Dedifferentiated amniotic fluid mesenchymal stem cell (primary cell): ENCODE data around the gene AP4M1.
"Not testable (repeated sequence)": the region's sequence is repeated elsewhere in the genome, so short reads cannot be mapped to it uniquely, and the experiment has no call there.

Experiments
- DNase-seq: peaks from one replicate; pipeline ENCODE4 v3.0.0-alpha.2; 2016; ENCODE audit errors: extremely low spot score

Gene AP4M1

GRCh38 chr7:100107890-100108289, 6.4 kb downstream of the AP4M1 start:
- DNase-seq, result no peak

DNA sequence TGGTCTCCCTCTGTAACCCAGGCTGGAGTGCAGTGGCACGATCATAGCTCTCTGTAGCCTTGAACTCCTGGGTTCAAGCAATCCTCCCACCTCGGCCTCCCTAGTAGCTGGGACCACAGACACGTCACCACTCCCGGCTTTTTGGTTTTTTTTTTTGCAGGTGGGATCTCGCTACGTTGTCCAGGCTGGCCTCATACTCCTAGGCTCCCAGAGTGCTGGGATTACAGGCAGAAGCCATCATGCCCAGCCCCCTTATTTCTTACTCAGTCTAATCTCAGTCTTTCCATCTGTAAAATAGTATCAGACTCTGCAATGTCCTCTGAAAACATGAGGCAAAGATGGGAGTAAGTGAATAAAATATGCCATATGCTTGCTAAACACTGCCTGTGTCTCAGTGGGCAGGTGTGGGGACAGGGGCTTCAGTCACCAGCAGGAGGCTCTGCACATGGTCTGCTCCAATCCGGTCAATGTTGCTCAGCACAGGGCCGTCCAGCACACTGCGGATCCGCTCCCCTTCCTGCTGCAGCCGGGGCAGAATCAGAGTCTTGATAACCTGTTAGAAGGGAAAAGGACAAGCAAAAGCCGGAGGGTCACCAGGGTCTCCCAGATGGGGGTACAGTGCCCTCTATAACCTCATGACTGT, 8.2 kb downstream of the AP4M1 start:
- DNase-seq, result no peak

DNA sequence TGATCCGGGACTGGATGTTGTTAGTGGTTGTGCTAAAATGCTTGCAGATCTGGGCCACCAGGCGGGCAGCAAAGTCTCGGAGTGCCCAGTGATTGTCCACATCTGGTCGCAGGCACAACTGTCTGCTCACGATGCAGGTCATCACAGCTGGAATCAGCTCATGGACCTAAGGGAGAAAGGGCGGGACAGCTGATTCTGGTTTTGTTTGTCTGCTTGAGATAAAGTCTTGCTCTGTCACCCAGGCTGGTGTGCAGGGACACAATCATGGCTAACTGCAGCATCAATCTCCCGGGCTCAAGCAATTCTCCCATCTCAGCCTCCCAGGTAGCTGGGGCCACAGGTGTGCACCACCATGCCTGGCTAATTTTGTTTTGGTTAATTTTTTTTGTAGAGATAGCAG, 9.7 kb downstream of the AP4M1 start:
- no peak for DNase-seq

- DNase-seq, result no peak
These were observed 10.5 kb downstream of the AP4M1 start for GRCh38 chr7:100111914-100112313.

GRCh38 chr7:100115026-100115425, 13.6 kb downstream of the AP4M1 start:
- DNase-seq, result no peak

GRCh38 chr7:100118388-100119071, 17.1 kb downstream of the AP4M1 start:
- DNase-seq, result no peak

GRCh38 chr7:100119072-100119969, 17.9 kb downstream of the AP4M1 start, which contains the start of the genes CNPY4 and TAF6:
TSS of gene CNPY4 (plus strand) at chr7:100119634. CDS start at chr7:100119745, 111 bp downstream.
TSS of gene TAF6 (minus strand) at chr7:100119358. CDS start at chr7:100114209, 5,149 bp downstream.
- DNase-seq, result peak; percentile 94

DNA sequence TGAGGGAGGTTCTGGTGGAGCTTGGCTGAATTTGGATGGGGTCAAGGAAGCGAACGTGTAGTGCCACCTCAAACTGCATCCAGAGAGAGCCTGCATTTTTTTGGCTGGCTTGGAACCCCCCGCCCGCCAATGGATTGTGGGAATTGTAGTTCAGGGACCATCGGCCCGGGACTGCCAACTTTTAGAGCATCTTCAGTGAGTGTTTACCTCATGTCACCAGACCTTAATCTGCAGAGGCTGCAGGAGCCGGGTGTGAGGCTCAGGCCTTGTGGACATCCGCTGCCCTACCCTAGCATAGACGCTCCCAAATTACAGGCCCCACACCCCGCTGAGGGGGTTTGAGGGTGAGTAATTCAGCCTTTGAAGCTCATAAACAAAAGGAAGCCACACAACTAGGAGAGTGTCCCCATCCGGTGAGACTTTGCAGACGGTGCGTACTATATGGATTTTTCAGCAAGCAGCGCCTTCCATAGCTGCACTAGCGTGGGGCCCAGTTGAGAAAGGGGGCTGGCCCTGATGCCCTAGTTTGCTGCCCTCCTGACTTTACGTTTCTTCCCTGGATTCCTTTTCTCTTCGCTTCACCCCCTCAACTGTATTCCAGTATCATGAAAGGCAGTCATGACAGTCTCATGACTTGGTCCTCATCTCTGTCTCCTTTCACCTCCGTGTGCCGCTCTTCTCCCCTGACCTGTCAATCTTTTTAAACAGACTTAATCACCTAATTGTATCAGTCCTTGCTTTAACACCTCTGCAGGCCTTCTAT, 18.7 kb downstream of the AP4M1 start:
- peak; percentile 46 for DNase-seq

DNA sequence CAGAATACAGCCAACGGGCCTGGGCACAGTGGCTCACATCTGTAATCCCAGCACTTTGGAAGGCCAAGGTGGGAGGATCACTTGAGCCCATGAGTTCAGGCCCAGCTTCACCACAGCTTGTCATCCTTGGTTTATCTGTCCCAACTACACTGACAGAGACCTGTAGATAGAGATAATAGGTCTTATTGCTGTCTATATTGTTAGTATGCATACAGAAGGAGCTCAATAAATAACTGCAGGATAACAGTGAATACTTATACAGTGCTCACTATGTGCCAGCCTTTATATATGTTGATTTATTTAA, 19.2 kb downstream of the AP4M1 start:
- no peak for DNase-seq

DNA sequence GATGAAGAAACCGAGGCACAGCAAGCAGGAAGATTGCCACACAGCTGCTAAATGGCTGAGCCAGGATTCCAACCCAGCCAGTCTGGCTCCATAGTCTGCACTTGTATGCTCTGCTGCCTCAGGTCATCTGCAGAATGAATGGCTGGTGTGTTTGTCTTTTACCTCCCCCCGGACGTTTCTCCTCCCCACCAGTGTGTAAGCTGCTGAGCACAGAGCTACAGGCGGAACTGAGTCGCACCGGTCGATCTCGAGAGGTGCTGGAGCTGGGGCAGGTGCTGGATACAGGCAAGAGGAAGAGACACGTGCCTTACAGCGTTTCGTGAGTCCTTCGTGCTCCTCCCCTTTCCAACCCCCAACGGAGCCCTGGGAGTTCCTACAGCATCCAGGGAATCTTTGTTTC, 20.6 kb downstream of the AP4M1 start:
- DNase-seq, result no peak

- DNase-seq, result no peak
These were observed 21.1 kb downstream of the AP4M1 start for GRCh38 chr7:100122568-100122967.

GRCh38 chr7:100124301-100125230, 23.1 kb downstream of the AP4M1 start:
- DNase-seq, result no peak

DNA sequence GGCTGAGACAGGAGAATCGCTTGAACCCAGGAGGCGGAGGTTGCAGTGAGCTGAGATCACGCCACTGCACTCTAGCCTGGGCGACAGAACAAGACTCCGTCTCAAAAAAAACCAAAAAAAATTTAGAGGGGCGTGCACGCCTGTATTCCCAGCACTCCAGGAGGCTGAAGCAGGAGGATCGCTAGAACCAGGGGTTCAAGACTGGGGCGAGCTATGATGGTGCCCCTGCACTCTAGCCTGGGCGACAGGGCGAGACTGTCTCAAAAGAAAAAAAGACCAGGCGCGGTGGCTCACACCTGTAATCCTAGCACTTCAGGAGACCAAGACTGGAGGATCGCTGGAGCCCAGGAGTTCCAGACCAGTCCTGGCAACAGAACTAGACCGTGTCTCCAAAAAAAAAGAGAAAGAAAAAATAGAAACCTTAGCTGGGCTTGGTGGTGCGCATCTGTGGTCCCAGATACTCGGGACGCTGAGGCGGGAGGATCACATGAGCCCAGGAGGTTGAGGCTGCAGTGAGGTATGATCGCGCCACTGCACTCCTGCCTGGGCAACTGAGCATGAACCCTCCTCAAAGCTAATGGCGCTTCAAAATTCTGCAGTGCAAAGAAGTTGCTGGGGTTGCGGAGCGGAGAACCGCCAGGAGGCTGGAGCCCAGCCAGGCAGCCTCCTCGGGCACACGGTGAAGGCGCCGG, 24.9 kb downstream of the AP4M1 start:
- DNase-seq, result no peak

DNA sequence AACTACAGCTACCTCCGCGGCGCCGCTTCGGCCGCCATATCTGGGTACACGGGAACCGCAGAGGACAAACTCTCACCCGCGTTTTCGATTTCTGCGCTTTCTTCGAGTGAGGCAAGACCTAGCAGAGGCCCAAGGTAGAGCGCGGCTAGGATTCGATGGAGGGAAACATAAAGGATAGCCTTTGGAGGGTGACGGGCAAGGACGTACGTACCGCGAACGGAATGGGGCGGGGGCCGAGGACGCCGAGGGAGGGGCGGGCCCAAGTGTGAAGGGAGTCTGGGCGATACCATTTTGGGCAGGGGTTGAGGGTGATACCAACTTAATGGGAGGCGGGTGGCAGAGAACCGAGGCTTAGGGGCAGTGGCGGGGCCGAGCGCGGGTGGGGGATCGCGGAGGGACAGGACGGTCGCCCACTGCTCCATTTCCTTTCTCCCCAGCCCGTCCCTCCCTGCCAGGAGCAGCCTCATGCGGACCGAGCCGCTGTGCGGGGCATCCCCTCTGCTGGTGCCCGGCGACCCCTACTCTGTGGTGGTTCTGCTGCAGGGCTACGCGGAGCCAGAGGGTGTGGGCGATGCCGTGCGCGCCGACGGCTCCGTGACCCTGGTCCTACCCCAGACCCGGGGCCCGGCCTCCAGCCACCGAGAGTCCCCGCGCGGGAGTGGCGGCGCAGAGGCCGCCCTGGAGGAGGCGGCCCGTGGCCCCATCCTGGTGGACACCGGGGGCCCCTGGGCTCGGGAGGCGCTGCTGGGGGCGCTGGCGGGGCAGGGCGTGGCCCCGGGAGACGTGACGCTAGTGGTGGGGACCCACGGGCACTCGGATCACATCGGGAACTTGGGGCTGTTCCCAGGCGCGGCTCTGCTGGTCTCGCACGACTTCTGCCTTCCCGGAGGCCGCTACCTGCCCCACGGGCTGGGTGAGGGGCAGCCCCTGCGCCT, 25.8 kb downstream of the AP4M1 start, which contains the start of gene MBLAC1:
Gene MBLAC1 (plus strand): TSS at position 37 of the 935 bp plus-strand sequence. CDS start 429 bp downstream, at position 466.
- DNase-seq, result peak; percentile 91

- DNase-seq, result no peak
These were observed 26.6 kb downstream of the AP4M1 start for GRCh38 chr7:100127866-100128636.

DNA sequence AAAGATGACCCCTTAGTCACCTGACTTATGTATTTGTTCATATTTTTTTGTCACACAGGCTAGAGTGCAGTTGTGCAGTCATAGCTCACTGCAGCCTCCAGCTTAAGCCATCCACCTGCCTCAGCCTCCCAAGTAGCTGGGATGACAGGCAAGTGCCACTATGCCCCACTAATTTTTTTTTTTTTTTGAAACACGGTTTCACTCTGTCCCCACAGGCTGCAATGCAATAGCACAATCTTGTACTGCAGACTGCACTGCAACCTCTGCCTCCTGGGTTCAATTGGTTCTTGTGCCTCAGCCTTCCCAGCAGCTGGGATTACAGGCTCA, 27.2 kb downstream of the AP4M1 start:
- DNase-seq, result no peak

DNA sequence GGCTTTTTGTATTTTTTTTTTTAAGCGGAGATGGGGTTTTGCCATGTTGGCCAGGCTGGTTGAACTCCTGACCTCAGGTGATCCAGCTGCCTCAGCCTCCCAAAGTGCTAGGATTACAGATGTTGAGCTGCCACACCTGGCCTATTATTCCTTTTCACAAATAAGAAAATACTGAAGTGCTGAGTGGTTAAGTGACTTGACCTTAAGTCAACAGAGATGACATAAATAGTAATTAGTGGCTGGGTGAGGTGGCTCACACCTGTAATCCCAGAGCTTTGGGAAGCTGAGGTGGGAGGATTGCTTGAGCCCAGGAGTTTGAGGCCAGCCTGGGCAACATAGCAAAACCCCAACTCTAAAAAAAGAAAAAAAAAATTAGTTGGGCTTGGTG, 28.8 kb downstream of the AP4M1 start:
- DNase-seq, result not testable (repeated sequence)
